ENCODE measurements around the gene STK36.

Gene STK36, protein sequence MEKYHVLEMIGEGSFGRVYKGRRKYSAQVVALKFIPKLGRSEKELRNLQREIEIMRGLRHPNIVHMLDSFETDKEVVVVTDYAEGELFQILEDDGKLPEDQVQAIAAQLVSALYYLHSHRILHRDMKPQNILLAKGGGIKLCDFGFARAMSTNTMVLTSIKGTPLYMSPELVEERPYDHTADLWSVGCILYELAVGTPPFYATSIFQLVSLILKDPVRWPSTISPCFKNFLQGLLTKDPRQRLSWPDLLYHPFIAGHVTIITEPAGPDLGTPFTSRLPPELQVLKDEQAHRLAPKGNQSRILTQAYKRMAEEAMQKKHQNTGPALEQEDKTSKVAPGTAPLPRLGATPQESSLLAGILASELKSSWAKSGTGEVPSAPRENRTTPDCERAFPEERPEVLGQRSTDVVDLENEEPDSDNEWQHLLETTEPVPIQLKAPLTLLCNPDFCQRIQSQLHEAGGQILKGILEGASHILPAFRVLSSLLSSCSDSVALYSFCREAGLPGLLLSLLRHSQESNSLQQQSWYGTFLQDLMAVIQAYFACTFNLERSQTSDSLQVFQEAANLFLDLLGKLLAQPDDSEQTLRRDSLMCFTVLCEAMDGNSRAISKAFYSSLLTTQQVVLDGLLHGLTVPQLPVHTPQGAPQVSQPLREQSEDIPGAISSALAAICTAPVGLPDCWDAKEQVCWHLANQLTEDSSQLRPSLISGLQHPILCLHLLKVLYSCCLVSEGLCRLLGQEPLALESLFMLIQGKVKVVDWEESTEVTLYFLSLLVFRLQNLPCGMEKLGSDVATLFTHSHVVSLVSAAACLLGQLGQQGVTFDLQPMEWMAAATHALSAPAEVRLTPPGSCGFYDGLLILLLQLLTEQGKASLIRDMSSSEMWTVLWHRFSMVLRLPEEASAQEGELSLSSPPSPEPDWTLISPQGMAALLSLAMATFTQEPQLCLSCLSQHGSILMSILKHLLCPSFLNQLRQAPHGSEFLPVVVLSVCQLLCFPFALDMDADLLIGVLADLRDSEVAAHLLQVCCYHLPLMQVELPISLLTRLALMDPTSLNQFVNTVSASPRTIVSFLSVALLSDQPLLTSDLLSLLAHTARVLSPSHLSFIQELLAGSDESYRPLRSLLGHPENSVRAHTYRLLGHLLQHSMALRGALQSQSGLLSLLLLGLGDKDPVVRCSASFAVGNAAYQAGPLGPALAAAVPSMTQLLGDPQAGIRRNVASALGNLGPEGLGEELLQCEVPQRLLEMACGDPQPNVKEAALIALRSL (N-terminal part only)

DNA sequence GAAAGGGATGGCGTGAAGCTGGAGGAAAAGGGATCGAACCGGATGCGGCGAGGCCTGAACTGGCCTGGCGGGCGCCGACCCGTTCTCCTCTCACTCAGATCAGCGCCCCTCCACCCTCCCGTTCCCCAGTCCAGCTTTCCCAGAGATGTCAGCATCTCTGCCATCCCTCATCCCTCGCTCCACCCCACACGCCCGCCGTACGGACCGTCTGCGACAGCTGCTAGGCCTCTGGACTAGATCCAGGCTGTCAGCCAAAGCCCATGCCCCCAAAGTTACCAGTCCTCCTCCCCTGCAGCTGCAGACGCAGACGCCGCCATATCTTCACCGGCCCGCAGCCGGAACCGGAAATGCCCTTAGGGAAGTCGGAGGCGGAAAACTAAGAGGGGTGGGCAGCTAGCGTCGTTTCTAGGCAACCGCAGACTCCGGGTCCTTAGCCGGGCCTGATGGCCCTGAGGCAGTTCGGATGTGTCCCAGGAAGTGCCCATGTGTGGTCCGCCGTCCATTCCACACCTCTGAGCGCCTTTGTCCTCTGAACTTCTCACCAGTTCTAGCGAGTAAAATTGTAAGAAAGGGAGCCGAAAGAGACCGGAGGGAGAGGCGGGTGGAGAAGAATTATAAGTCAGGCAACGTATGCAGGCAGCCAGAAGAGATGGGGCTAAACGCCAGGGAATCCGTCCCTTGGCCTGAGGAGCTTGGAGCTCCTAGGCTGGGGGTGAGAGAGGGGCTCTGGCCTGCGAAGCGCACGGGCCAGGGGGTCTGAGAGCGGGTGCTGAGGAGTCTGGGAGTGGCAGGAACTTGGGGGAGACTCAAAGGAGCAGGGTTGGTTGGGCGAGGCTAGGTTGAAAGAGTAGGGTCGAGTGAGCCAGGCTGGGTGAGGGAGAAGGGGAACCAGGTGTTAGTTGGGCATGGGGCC, at the start of gene STK36, which contains the start of gene RNF25:
Gene STK36, plus strand, starts transcription at position 433 of the 913 bp plus-strand sequence. CDS start 744 bp downstream, outside the sequence.
Gene RNF25, minus strand, starts transcription at position 349 of the 913 bp plus-strand sequence. Its CDS starts 32 bp downstream, at position 317.
- DNase-seq = peak; percentile 78

DNA sequence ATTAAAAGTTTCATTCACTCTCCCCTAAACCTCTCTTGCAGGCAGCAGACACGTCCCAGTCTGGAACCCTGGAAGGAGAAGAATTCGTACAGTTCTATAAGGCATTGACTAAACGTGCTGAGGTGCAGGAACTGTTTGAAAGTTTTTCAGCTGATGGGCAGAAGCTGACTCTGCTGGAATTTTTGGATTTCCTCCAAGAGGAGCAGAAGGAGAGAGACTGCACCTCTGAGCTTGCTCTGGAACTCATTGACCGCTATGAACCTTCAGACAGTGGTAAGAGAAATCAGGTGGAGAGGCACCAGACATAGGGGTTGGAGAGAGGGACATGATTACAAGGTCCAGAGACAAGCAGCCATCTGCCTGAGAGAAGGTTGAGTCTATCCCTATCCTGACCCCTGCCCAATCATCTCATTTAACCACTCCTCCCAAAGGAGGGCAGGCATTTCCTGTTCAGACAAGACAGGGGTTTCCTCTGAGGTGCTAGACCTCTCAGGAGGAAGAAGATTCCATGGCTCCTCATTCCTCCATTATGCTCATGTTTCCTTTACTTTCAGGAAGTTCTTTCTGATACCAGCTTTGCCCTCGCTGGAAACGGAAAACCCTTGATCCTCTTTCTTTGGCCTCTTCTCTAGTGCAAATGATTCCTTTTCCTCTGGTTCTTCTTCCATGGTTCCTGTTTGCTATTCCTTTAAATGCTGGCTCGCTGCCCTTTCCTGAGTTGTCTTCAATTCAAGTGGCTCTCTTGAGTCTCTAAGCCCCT, 49.1 kb upstream of the STK36 start:
- DNase-seq = no peak

DNA sequence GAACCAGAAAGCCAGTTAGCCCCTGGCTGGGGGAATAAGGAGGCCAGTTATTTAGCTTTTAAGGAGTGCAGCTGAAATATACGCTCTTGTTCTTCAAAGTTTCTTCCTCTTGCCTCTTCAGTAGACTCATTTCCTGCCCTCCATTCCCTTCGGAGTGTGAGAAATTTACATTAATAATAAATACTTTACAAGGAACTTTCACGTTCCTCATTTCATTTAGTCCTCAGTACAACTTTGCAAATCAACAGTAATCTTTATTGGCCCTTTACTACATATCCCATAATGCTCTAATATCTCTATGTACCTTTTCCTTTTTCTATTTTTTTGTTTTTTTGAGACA, 48.5 kb upstream of the STK36 start:
- DNase-seq = no peak

DNA sequence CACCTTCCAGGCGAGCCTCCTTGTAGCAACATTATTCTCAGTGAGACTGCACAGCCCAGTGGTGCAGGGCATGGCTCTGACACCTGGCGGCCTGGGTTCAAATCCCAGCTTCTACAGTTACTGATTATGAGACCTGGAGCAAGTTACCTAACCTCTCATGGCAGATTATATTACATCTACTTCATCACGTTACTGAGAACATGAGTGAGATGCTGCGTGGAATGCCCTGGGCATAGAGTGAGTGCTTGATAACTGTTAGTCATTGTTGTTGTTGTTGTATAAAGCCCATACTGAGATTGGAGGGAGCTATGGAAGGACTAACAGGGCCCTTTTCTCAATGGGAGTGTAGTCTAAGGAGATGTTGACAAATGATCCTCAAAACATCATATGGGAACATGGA, 45.5 kb upstream of the STK36 start:
- no peak for DNase-seq

DNA sequence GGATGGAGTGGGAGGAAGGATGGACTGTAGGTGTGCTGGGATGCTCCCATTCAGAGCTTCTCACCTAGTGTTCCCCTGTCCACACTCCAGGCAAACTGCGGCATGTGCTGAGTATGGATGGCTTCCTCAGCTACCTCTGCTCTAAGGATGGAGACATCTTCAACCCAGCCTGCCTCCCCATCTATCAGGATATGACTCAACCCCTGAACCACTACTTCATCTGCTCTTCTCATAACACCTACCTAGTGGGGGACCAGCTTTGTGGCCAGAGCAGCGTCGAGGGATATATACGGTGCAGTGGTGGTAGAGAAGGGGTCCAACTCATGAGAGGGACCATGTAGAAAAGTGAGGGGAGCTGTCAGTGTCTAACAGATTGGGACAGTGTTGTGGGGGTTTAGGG, 43.9 kb upstream of the STK36 start:
- DNase-seq = no peak

DNA sequence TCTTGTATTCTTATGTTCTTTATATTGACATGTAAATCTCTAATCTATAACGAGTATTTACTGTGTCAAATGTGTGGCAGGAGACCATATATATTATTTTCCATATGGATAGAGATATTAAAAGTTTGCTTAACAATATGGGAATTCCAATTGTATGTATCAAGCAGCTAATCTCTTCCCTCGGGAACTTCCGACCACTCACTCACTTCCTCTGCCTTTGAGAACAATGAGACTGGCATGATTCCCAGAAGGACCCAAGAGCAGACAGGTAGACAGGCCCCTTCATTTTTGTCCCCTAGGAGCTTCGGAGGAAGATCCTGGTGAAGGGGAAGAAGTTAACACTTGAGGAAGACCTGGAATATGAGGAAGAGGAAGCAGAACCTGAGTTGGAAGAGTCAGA, 40.0 kb upstream of the STK36 start:
- no peak for DNase-seq

DNA sequence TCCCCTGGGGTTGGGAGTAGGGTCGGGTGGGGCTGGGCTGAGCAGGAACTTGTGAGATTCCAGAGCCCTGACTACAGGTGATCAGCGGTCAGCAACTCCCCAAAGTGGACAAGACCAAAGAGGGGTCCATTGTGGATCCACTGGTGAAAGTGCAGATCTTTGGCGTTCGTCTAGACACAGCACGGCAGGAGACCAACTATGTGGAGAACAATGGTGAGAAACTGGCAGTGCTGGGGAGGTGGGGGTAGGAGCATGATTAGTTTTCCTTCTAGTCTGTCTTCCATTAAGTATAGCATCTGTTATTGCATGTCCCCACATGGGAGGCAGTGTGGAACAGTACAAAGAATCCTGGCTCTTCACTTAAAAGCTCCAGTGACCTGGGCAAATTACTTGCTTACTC, 36.2 kb upstream of the STK36 start:
- DNase-seq = no peak

DNA sequence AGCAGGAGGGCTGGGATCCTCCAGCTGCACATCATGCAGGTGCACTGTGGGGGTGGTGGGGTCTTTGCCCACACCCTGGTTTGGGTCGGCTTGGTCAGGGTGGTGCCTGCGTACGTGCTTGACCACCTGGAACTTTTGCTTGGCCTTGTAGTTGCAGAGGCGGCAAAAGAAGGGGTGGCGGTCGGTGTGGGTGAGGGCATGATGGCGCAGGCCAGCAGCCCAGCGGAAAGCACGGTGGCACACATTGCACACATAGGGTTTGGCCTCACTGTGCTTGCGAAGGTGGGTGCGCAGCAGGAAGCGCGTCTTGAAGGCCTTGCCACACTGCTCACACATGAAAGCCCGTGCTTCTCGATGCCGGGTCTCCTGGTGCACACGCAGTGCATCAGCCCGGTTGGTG, 33.5 kb upstream of the STK36 start:
- no peak for DNase-seq

DNA sequence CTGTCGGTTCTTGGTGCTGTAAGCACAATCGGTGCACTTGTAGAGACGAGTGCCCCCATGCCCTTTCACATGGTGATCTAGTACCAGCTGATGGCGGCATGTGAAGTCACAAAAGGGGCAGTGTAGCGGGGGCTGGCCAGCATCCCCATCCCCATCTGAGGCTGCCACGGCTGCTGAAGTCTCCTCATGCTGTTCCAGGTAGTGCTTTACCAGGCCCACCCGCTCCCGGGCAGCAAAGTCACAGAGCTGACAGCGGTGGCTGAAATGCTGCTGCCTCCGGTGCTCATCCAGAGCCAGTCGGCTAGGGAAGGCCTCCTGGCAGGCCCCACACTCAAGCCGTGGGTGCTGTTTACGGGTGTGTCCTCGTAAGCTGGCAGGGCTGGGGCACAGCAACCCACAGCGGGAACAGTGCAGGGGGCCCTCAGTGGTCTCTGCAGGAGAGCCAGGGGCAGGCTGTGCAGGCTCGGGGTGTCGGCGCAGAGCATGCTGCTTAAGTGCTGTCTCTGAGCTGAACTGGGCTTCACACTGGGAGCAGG, 29.7 kb upstream of the STK36 start:
- DNase-seq = no peak

DNA sequence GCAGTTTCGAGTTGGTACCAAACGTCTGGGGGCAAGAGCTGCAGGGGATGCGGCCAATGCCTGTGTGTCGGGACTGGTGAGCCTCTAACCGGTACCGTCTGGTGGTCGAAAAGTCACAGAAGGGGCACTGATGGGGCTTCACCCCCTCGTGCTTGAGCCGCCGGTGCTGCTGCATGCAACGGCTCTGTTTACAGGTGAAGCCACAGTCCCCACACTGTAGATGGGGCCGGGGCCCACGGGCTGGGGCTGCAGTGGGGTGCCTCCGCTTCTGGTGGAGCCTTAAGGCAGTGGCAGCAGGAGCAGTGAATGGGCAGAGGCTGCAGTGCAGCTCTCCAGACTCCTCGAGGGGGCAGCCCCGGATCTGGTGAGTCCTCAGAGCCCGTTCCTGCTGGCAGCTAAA, 29.1 kb upstream of the STK36 start:
- DNase-seq = no peak

DNA sequence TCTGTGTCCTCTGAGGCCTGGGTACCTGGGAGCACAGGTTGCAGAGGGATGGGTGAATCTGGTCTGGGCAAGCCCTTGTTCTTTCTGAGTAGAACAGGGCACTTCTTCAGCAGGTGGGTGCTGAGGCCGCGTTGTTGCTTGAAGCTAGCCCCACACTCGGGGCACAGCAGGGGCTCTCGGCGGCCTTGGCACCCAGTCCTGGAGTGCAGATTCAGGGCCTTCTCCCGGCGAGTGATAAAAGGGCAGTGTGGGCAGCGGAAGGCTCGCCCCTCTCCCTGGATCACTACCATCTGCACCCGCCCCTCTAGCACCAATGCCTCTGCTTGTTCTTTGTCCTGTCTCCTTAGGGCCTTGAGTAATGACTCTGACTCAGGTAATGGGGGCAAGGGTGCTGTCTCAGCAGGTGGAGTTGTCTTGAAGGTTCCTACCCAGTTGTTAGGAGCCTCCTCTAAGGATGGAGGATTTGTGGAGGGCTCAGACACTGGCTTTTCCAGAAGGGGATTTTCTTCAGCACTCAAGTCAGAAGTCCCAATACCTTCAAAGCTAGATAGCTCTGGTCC, 28.1 kb upstream of the STK36 start:
- DNase-seq = no peak

DNA sequence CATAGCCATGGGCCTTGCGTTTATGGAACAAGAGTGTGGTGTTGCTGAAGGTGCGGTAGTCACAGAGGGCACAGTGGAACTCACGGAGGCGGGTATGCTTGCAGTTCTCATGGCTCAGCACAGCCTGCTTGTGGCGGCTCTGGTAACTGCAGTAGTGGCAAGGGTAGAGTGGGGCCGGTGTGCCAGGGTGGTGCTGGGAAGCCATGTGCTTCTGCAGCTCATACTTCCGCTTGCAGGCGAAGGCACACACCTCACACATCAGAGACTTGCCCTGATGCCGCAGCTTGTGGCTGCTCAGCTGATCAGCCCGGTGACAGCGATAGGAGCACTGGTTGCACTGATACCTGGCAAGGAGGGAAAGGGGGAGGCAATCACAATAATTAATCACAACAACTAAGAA, 27.2 kb upstream of the STK36 start:
- DNase-seq = no peak

DNA sequence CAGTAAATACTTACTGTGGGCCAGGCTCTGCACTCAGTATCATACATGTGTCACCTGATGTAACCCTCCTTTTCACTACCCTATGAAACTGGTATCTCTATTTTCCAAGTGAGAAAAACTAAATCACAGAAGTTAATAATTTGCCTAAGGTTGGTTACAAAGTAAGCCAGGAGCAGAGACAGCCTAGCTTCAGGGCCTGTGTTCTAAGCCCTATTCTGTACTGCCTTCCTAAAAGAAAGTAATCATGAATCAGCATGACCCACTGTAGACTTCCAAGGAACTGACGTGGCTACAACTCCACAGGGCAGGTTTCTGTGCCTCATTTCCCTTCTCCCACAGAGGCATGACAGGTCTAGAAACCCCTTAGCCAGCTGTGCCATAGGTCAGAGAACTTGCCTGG, 26.8 kb upstream of the STK36 start:
- no peak for DNase-seq

DNA sequence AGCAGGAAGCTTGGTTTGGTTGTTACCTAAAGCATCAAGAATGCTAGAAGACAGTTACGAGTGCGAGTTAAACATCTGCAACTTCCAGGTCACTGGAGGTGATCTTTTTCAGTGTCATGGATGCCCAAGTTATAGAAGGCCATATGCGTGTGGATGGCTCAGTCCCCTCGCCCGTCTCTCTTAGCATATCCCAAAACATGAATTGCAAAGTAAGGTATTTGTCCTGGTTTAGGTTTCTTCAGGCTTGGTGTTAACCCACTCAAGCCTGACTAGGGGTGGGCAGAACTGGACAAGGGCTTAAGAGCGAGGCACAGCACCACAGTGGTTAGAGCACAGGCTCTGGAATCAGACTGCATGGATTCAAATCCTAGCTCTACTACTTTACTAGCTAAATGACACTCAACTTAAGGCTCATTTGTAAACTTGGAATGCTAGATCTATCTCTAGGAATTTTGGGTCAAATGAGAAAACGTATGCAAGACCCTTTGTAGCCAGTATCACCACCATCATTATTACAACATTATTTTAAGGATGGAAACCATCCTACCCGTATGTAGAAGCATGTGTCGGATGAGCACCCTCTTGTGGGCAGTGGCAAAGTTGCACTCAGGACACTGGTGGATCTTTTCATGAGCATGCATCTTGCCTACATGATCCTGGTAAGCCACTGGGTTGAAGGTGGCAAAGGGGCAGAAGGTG, 23.6 kb upstream of the STK36 start:
- DNase-seq = no peak

DNA sequence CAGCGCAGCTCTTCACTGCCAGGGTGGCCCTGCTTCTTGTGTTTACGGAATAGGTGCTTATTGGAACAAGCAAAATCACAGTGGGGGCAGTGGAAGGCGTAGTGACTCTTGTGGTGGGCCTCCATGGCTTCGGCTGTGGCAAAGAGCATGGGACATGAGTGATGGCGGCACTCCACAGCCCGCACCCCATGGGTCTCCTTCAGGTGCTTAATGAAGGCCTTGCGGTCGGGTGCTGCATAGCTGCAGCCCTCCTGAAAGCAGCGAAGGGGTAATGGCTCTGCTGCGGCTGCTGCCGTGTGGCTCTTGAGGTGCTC, 23.1 kb upstream of the STK36 start:
- DNase-seq = no peak

DNA sequence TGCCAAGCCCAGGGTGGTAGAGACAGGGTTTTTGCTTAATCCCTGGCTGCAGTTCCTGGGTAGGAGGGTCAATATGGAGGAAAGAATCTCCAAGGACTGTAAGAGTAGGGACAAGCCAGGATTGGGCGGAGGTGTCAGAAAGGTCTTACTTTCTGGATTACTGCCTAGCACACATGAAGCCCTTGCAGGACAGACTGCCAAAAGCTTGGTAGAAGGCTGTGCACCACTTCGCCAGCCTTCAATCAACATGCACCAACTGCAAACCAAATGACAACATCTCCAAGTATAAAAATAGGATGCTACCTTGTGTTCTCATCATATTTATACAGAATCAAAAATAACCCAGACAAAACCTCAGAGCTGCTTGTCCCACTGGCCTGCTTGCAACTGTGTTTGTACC, 16.1 kb upstream of the STK36 start:
- no peak for DNase-seq

DNA sequence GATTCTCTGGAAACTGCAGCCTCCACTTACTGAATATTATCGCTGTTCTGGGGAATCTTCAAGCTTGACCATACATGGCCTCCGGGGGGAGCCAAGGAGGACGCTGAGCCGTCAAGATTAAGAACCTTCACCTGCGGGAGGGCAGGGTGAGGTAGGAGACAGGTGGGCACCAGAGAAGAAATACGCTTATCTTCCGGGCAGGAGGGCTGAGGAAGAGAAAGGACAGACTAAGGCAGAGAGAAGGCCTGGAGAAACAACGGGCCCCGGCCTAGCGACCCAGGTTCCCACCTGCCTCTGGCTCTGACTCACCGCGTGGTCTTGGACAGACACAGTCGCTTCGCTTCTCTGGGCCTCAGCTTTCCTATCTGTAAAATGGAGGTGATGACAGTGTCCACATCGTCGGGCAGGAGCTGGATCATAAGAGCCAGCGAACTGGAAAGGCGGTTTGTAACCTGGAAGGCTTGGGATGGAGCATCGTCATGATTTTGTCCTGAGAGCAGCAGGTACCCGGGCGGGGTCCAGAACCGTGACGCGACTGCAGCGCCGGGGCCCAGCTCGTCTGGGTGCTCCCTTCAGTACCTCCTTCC, 13.1 kb upstream of the STK36 start:
- peak; percentile 44 for DNase-seq

DNA sequence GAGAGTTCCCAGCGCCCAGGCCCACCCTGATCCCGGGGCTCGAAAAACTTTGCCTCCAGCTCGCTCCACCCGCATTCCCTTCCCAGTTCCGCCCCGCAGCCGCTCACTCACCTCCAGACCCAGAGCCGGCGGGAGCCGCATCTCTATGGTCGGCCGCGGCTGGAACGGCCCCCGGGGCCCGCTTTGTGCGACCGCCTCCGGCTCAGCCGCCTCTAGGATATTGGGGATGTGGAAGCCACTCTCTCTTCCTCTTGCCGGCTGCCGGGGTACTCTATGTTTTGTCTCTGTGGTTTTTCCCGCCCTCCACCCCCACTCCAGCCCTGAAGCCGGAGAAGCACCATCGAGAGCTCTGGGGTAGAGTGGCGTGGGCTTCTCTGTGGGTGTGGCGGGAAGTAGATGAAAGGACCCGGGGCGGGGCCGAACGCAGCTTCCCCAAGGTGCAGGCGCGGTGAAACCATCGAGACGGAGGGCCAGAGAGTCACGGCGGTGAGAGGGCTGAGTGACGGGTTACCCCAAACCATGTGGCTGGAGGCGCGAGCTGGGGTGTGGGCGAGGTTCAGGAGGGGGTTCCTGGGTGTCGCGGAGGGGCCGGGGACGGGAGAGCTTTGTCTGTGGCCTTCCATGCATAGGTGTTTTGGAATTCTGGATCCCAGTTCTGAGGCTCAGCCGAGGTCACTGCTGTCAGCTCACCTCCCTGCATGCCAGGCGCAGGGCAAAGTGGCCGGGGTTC, 12.5 kb upstream of the STK36 start, which contains the start of the genes BCS1L and ZNF142:
Gene BCS1L, plus strand, starts transcription at position 426 of the 730 bp plus-strand sequence. CDS start 1,305 bp downstream, outside the sequence.
Gene ZNF142, minus strand, starts transcription at position 366 of the 730 bp plus-strand sequence. CDS start 3,194 bp downstream, outside the sequence.
- DNase-seq = peak; percentile 91

DNA sequence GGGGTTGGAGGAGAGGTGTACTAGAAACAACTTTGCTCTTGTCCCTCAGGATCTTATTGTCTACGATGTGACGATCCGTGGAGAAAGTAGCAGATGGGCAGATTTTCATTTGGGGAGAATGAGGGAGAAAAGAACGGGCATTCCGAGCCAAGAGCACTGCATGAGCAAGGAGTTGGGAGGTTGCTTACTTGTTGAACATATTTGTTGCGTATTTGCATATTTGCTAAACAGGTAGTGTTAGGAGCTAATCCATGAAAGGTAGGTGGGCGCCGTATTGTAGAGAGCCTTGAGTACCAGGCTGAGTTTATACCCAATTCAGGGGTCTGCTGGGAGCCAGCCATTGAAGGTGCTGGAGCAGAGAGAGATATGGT, 11.9 kb upstream of the STK36 start:
- no peak for DNase-seq
